ENCODE data around the gene ANKRD65. TPM values are rescaled to one million over a fixed set of nuclear protein-coding genes. Genes with fewer than 3 reads are reported as not detected.
"Not testable (repeated sequence)": the region's sequence is repeated elsewhere in the genome, so short reads cannot be mapped to it uniquely, and the experiment has no call there.

Gene ANKRD65
- total RNA-seq, 1 donor from 2014 or later, result 3.2 TPM

- peak within 1 kb of the TSS; percentile 73 to 98 for H3K4me3 ChIP-seq
- DNase-seq (ENCODE audit: extremely low spot score in 2 of 2), result no peak
- intact Hi-C loops (cut with DNase I), result no loop called here
- H3K36me3 ChIP-seq, result peaks cover 0 to 28% of the 10 kb centered on the region in 2 donors
- no peaks in the 10 kb centered on the region for H3K27me3 ChIP-seq
- H3K9me3 ChIP-seq, result no peaks in the 10 kb centered on the region
- TF ChIP-seq CTCF (IDR thresholded peaks at IDR 0.05), result no peak
- TF ChIP-seq POLR2AphosphoS5 (IDR thresholded peaks at IDR 0.05; ENCODE audit: insufficient read depth in 1 of 2, low read depth in 1 of 2), result peak; percentile 92 to 99
- peak in 1 of 2 donors; percentile 36 for TF ChIP-seq POLR2A (IDR thresholded peaks at IDR 0.05)
- peak within 1 kb of the TSS; percentile 84 for H3K27ac ChIP-seq
- peaks cover 32% of the 10 kb centered on the region for H3K4me1 ChIP-seq
These were observed 14.0 kb downstream of the ANKRD65 start, which contains the start of gene MRPL20 for GRCh38 chr1:1406821-1407635. Gene MRPL20, minus strand, starts transcription at chr1:1407293. Its CDS starts 76 bp downstream, at chr1:1407217.

GRCh38 chr1:1406101-1406820, 14.8 kb downstream of the ANKRD65 start:
- H3K36me3 ChIP-seq, result peaks cover 0 to 36% of the 10 kb centered on the region in 2 donors
- peak overlapping the region; percentile 73 to 98 for H3K4me3 ChIP-seq
- H3K27ac ChIP-seq, result peak overlapping the region; percentile 84
- H3K27me3 ChIP-seq, result no peaks in the 10 kb centered on the region
- intact Hi-C loops (cut with DNase I), result no loop called here
- TF ChIP-seq CTCF (IDR thresholded peaks at IDR 0.05) (no peak), POLR2AphosphoS5 (IDR thresholded peaks at IDR 0.05; ENCODE audit: insufficient read depth in 1 of 2, low read depth in 1 of 2) (no peak), POLR2A (IDR thresholded peaks at IDR 0.05) (no peak)
- H3K9me3 ChIP-seq, result no peaks in the 10 kb centered on the region
- peaks cover 33% of the 10 kb centered on the region for H3K4me1 ChIP-seq
- no peak for DNase-seq (ENCODE audit: extremely low spot score in 2 of 2)

- Histone ChIP-seq H3K27ac (no peak overlapping the region), H3K9me3 (no peaks in the 10 kb centered on the region), H3K4me3 (no peak overlapping the region), H3K27me3 (no peaks in the 10 kb centered on the region), H3K4me1 (peaks cover 50% of the 10 kb centered on the region), H3K36me3 (peaks cover 0 to 40% of the 10 kb centered on the region in 2 donors)
- intact Hi-C loops (cut with DNase I), result no loop called here
- TF ChIP-seq CTCF (IDR thresholded peaks at IDR 0.05), result no peak
- no peak for TF ChIP-seq POLR2AphosphoS5 (IDR thresholded peaks at IDR 0.05; ENCODE audit: insufficient read depth in 1 of 2, low read depth in 1 of 2)
- no peak for TF ChIP-seq POLR2A (IDR thresholded peaks at IDR 0.05)
- no peak for DNase-seq (ENCODE audit: extremely low spot score in 2 of 2)
These were observed 17.4 kb downstream of the ANKRD65 start for GRCh38 chr1:1403653-1404052.

GRCh38 chr1:1402901-1403392, 18.1 kb downstream of the ANKRD65 start:
- H3K27me3 ChIP-seq; DNase-seq (ENCODE audit: extremely low spot score in 2 of 2); intact Hi-C loops (cut with DNase I); H3K9me3 ChIP-seq; H3K4me3 ChIP-seq; H3K27ac ChIP-seq: not testable (repeated sequence)
- Histone ChIP-seq H3K36me3 (peaks cover 0 to 40% of the 10 kb centered on the region in 2 donors), H3K4me1 (peaks cover 49% of the 10 kb centered on the region)

GRCh38 chr1:1402072-1402900, 18.8 kb downstream of the ANKRD65 start:
- Histone ChIP-seq H3K4me1 (peaks cover 51% of the 10 kb centered on the region), H3K27me3 (no peaks in the 10 kb centered on the region), H3K4me3 (no peak overlapping the region), H3K9me3 (no peaks in the 10 kb centered on the region), H3K27ac (no peak overlapping the region), H3K36me3 (peaks cover 0 to 43% of the 10 kb centered on the region in 2 donors)
- DNase-seq (ENCODE audit: extremely low spot score in 2 of 2), result no peak
- no peak for TF ChIP-seq POLR2AphosphoS5 (IDR thresholded peaks at IDR 0.05; ENCODE audit: insufficient read depth in 1 of 2, low read depth in 1 of 2)
- TF ChIP-seq POLR2A (IDR thresholded peaks at IDR 0.05), result no peak
- TF ChIP-seq CTCF (IDR thresholded peaks at IDR 0.05), result no peak
- intact Hi-C loops (cut with DNase I), result no loop called here
